B cell (primary cell): ENCODE measurements around the gene DENND1C. TPM values are rescaled to one million over a fixed set of nuclear protein-coding genes. Genes with fewer than 3 reads are reported as not detected.

Experiments used
- ATAC-seq: fragments of 200-7000 bp; cut with Tn5 transposase; one replicate; pipeline ENCODE4 v1.10.0; 2021; ENCODE audit warnings: low read depth, mild to moderate bottlenecking, moderate number of reproducible peaks, moderate library complexity
- CTCF ChIA-PET: fragments of 350-600 bp; sonication (Branson Sonifier 250); formaldehyde crosslinking; loops from one replicate; lab custom pipeline; 2021; ENCODE audit warnings: antibody characterized with exemption, inconsistent platforms; lab: Charles Lee
- POLR2A ChIA-PET: fragments of 350-600 bp; sonication (Branson Sonifier 250); formaldehyde crosslinking; loops from one replicate; lab custom pipeline; 2021; ENCODE audit warnings: antibody characterized with exemption; lab: Charles Lee
- DNase-seq: peaks from one replicate; pipeline ENCODE4 v3.0.0; 2013
- H2AFZ ChIP-seq: 2 replicates; pipeline ENCODE4 v1.6.1; 2012; ENCODE audit warnings: mild to moderate bottlenecking, low read depth, low read length; ENCODE audit not compliant: insufficient read depth, poor library complexity, severe bottlenecking
- H3K27ac ChIP-seq, 2 donors: 1 replicate in 1 of 2; 2 replicates in 1 of 2; pipeline ENCODE4 v1.5.1; 2012 to 2013; ENCODE audit warnings: low read length in 2 of 2, mild to moderate bottlenecking in 2 of 2, moderate library complexity in 1 of 2
- H3K27me3 ChIP-seq, 4 experiments: fragments of 200-600 bp in 1 of 4; sonication (generic) in 1 of 4; replicated peaks in 1 of 4; 1 replicate in 2 of 4; 2 replicates in 2 of 4; pipeline versions ENCODE4 v1.6.1 to v1.7.0; 2013 to 2016; ENCODE audit warnings: low read length in 3 of 4, mild to moderate bottlenecking in 2 of 4, mixed read lengths in 1 of 4, moderate library complexity in 1 of 4; ENCODE audit not compliant: insufficient read depth in 4 of 4, control insufficient read depth in 3 of 4; ENCODE audit errors: control extremely low read depth in 1 of 4
- H3K36me3 ChIP-seq, 2 experiments: replicated peaks in 1 of 2; 1 replicate in 1 of 2; 2 replicates in 1 of 2; pipeline versions ENCODE4 v1.6.1 to v1.7.1; 2013; ENCODE audit warnings: low read length in 1 of 2; ENCODE audit not compliant: insufficient read depth in 2 of 2, control insufficient read depth in 1 of 2; ENCODE audit errors: control extremely low read depth in 1 of 2, extremely low read depth in 1 of 2
- H3K4me1 ChIP-seq, 2 donors: fragments of 200-600 bp in 1 of 2; sonication (generic) in 1 of 2; 1 replicate in 1 of 2; 2 replicates in 1 of 2; pipeline versions ENCODE4 v1.5.1 to v1.6.1; 2013 to 2017; ENCODE audit warnings: low read length in 2 of 2; ENCODE audit not compliant: control insufficient read depth in 2 of 2, insufficient read depth in 2 of 2
- H3K4me2 ChIP-seq: replicated peaks from 2 replicates; pipeline ENCODE3; 2012; ENCODE audit warnings: mild to moderate bottlenecking, low read depth, low read length; ENCODE audit not compliant: poor library complexity, severe bottlenecking
- H3K4me3 ChIP-seq, 5 experiments: fragments of 200-600 bp in 1 of 5; sonication (generic) in 1 of 5; 1 replicate in 3 of 5; 2 replicates in 2 of 5; pipeline versions ENCODE4 v1.5.1 to v1.7.0; 2011 to 2016; ENCODE audit warnings: low read length in 4 of 5, mild to moderate bottlenecking in 4 of 5, low read depth in 2 of 5, control low read depth in 1 of 5, moderate library complexity in 1 of 5; ENCODE audit not compliant: insufficient read depth in 1 of 5; ENCODE audit errors: control extremely low read depth in 1 of 5, extremely low read depth in 1 of 5
- H3K79me2 ChIP-seq: fragments of 200-600 bp; sonication (generic); one replicate; pipeline ENCODE4 v1.6.0; 2016; ENCODE audit warnings: low read length; ENCODE audit not compliant: control insufficient read depth, insufficient read depth
- H3K9ac ChIP-seq: fragments of 200-600 bp; sonication (generic); 2 replicates; pipeline ENCODE4 v1.6.1; 2017; ENCODE audit warnings: mild to moderate bottlenecking, low read length, moderate library complexity
- H3K9me3 ChIP-seq, 3 donors: one replicate each; pipeline versions ENCODE4 v1.6.1 to v1.7.1; 2013; ENCODE audit warnings: low read length in 2 of 3; ENCODE audit not compliant: control insufficient read depth in 2 of 3, insufficient read depth in 1 of 3; ENCODE audit errors: control extremely low read depth in 1 of 3
- H4K20me1 ChIP-seq: 2 replicates; pipeline ENCODE4 v1.6.0; 2012; ENCODE audit warnings: mild to moderate bottlenecking, low read length; ENCODE audit not compliant: insufficient read depth, control insufficient read depth, poor library complexity, severe bottlenecking
- H3K27ac Mint-ChIP-seq: one replicate; pipeline ENCODE4 v1.8.0; 2021; ENCODE audit warnings: mixed read lengths
- H3K27me3 Mint-ChIP-seq: one replicate; pipeline ENCODE4 v1.8.0; 2021; ENCODE audit warnings: mixed read lengths
- H3K4me1 Mint-ChIP-seq: one replicate; pipeline ENCODE4 v1.8.0; 2021; ENCODE audit warnings: mixed read lengths
- H3K4me3 Mint-ChIP-seq: one replicate; pipeline ENCODE4 v1.8.0; 2021; ENCODE audit warnings: mixed read lengths
- H3K9me3 Mint-ChIP-seq: one replicate; pipeline ENCODE4 v1.8.0; 2022; ENCODE audit warnings: mixed read lengths; ENCODE audit not compliant: insufficient read depth
- EZH2 ChIP-seq: IDR thresholded peaks from 2 replicates; pipeline ENCODE4 v1.6.1; 2012; ENCODE audit warnings: borderline replicate concordance, low read depth, mild to moderate bottlenecking, moderate library complexity, low read length; ENCODE audit not compliant: insufficient read depth, poor library complexity, severe bottlenecking
- WGBS: methylation state at CpG from one replicate; pipeline ENCODE4 v1.1.5; 2013; ENCODE audit warnings: missing lambda C conversion rate; ENCODE audit not compliant: insufficient coverage; 5-methylcytosine and 5-hydroxymethylcytosine counted together
- intact Hi-C: fragments of 100-400 bp; cut with micrococcal nuclease; formaldehyde crosslinking; loops from one replicate; pipeline ENCODE4 v1.10.0; 2022
- polyA plus RNA-seq: library from polyadenylated mRNA; depleted of rRNA; stranded (reverse); fragments of >200 nt; gene quantifications from 2 replicates; pipeline ENCODE4 v1.2.3, GENCODE V29; 2012
- total RNA-seq, 2 donors: library from RNA; stranded (reverse); fragments of 120-200 nt in 1 of 2; gene quantifications; 1 replicate in 1 of 2; 2 replicates in 1 of 2; pipeline versions ENCODE4 v1.2.3 to v1.2.4, GENCODE V29; 2013 to 2022
- TF ChIP-seq, protein P1 (sequence below): fragments of 200-600 bp; IDR thresholded peaks from one replicate; pipeline ENCODE4 v1.8.0; 2022; ENCODE audit warnings: antibody characterized with exemption, mild to moderate bottlenecking

Gene DENND1C
- total and polyA plus RNA-seq, 2 donors (not counting 1 experiment from before 2014, with no cell fraction given), result 119 to 132 TPM

DNA sequence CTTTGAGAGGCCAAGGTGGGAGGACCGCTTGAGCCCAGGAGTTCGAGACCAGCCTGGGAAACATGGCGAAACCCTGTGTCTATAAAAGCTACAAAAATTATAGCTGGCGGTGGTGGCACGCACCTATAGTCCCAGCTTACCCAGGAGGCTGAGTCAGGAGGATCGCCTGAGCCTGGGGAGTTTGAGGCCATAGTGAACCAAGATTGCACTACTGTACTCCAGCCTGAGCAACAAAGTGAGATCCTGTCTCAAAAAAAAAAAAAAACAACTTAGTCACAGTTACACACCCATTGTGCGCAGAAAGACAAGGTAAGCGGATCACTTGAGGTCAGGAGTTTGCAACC is 728 bp upstream of the DENND1C start:
- ATAC-seq (no peak), DNase-seq (no peak)
- H3K36me3 ChIP-seq, result peaks cover 0 to 21% of the 10 kb centered on the region in 2 experiments
- H3K4me2 ChIP-seq, result peak overlapping the region; percentile 88
- intact Hi-C loops, result loop anchor here (5.0 kb wide), 1 partner anchor 110 kb away; the partner anchor contains the start of gene ALKBH7
- Mint-ChIP-seq H3K4me1 (peaks cover 26% of the 10 kb centered on the region), H3K27me3 (no peaks in the 10 kb centered on the region), H3K27ac (peak overlapping the region; percentile 95), H3K4me3 (peak overlapping the region; percentile 98), H3K9me3 (no peaks in the 10 kb centered on the region)
- H3K27me3 ChIP-seq, result no peaks in the 10 kb centered on the region
- H3K4me3 ChIP-seq, result peak overlapping the region in 3 of 5 experiments; percentile 73 to 97 (median 90)
- CTCF ChIA-PET, result interaction anchor here (0.7 to 2.3 kb wide), 8 partner anchors 9 to 872 kb away, joined by 3 to 8 read pairs (median 4); no protein-coding TSS in a partner anchor
- H3K27ac ChIP-seq, result peak overlapping the region; percentile 89 to 95
- POLR2A ChIA-PET, result interaction anchor here (0.6 to 1.7 kb wide), 2 partner anchors 23 to 754 kb away, joined by 5 to 6 read pairs; partner anchors contain the start of gene SLC25A23
- TF ChIP-seq, protein P1, sequence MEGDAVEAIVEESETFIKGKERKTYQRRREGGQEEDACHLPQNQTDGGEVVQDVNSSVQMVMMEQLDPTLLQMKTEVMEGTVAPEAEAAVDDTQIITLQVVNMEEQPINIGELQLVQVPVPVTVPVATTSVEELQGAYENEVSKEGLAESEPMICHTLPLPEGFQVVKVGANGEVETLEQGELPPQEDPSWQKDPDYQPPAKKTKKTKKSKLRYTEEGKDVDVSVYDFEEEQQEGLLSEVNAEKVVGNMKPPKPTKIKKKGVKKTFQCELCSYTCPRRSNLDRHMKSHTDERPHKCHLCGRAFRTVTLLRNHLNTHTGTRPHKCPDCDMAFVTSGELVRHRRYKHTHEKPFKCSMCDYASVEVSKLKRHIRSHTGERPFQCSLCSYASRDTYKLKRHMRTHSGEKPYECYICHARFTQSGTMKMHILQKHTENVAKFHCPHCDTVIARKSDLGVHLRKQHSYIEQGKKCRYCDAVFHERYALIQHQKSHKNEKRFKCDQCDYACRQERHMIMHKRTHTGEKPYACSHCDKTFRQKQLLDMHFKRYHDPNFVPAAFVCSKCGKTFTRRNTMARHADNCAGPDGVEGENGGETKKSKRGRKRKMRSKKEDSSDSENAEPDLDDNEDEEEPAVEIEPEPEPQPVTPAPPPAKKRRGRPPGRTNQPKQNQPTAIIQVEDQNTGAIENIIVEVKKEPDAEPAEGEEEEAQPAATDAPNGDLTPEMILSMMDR, result no peak
- TF ChIP-seq EZH2, result no peak
- peak overlapping the region; percentile 96 for H2AFZ ChIP-seq
- 97% methylated on average over 8 of the region's 8 CpGs for WGBS
- no peaks in the 10 kb centered on the region for H3K9me3 ChIP-seq
- H3K4me1 ChIP-seq, result peaks cover 13 to 23% of the 10 kb centered on the region in 2 donors
- no peaks in the 10 kb centered on the region for H4K20me1 ChIP-seq
- peak overlapping the region; percentile 98 for H3K9ac ChIP-seq
- H3K79me2 ChIP-seq, result peaks cover 47% of the 10 kb centered on the region

DNA sequence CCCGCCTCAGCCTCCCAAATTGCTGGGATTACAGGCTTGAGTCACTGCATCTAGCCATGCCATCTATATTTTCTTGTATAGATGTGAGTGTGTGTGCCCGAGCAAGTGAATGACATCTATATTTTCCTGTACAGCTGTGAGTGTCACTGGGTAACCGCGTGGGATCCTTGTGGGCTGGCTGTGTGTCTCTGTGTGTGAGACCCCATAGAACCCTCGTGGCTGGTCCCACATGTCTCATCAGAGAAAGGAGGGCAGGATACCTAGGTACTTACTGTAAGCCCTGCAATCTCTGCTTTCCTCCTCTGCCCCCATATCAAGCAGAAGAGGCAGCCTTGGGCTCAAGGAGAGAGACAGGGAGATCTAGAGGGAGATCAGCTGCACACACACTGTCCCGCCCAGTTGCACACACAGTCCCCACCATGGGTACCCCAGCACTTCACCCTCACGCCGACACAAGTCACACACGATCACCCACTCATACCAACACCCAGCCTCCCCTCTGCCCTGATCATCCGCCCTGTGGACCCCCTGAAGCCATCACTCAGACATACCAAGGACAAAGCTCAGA is 655 bp downstream of the DENND1C start:
- Histone ChIP-seq H3K4me2 (peak overlapping the region; percentile 88), H3K36me3 (peaks cover 0 to 34% of the 10 kb centered on the region in 2 experiments), H3K9me3 (peaks cover 0 to 11% (median 0%) of the 10 kb centered on the region in 3 donors), H3K27ac (peak overlapping the region; percentile 89 to 95), H3K9ac (peak overlapping the region; percentile 98), H4K20me1 (peaks cover 13% of the 10 kb centered on the region), H3K4me1 (peaks cover 13 to 23% of the 10 kb centered on the region in 2 donors), H3K27me3 (no peaks in the 10 kb centered on the region), H2AFZ (peak overlapping the region; percentile 96), H3K4me3 (peak overlapping the region; percentile 61 to 97 (median 73)), H3K79me2 (peaks cover 51% of the 10 kb centered on the region)
- peak; percentile 16 for DNase-seq
- TF ChIP-seq, protein P1, result no peak
- TF ChIP-seq EZH2, result no peak
- peaks cover 26% of the 10 kb centered on the region for H3K4me1 Mint-ChIP-seq
- CTCF ChIA-PET, result interaction anchor here (0.6 to 2.3 kb wide), 11 partner anchors 10 to 873 kb away, joined by 3 to 8 read pairs (median 3); partner anchors contain the start of gene TUBB4A
- 15% methylated on average over 8 of the region's 10 CpGs for WGBS
- no peaks in the 10 kb centered on the region for H3K27me3 Mint-ChIP-seq
- POLR2A ChIA-PET, result interaction anchor here (0.5 to 1.7 kb wide), 12 partner anchors 12 to 264 kb away, joined by 3 to 9 read pairs (median 4); partner anchors contain the start of genes CRB3 and SLC25A23
- intact Hi-C loops, result loop anchor here (2.0 to 5.0 kb wide), 2 partner anchors 36 to 109 kb away; partner anchors contain the start of gene ALKBH7
- H3K9me3 Mint-ChIP-seq, result no peaks in the 10 kb centered on the region
- H3K4me3 Mint-ChIP-seq, result peak overlapping the region; percentile 98
- H3K27ac Mint-ChIP-seq, result peak overlapping the region; percentile 95
- ATAC-seq, result peak; percentile 4
